GM12891 (cell line): ENCODE results near the gene SHISA4.

Experiments used
- DNase-seq: peaks from one replicate; pipeline ENCODE4 v3.0.0; 2011; ENCODE audit warnings: low spot score; ENCODE audit not compliant: insufficient read length
- FAIRE-seq: peaks from 2 replicates; lab custom pipeline; 2011; peaks lifted over from hg19 to GRCh38; lab: Jason Lieb, UNC
- PAX5 ChIP-seq: IDR thresholded peaks from 2 replicates; pipeline ENCODE4 v1.6.1; 2011; ENCODE audit warnings: low read length, moderate library complexity, mild to moderate bottlenecking; ENCODE audit not compliant: insufficient read depth, severe bottlenecking
- POLR2A ChIP-seq: IDR thresholded peaks from 2 replicates; pipeline ENCODE4 v1.6.1; 2011; ENCODE audit warnings: low read depth, low read length, control low read depth
- POLR2AphosphoS5 ChIP-seq: IDR thresholded peaks from 2 replicates; pipeline ENCODE4 v1.6.1; 2011; ENCODE audit warnings: low read depth, low read length, control low read depth
- POU2F2 ChIP-seq: IDR thresholded peaks from 2 replicates; pipeline ENCODE4 v1.6.1; 2011; ENCODE audit warnings: low read depth, mild to moderate bottlenecking, control low read depth, low read length, moderate library complexity
- SPI1 ChIP-seq: IDR thresholded peaks from 2 replicates; pipeline ENCODE4 v1.6.1; 2011; ENCODE audit warnings: low read depth, low read length, control low read depth
- TAF1 ChIP-seq: IDR thresholded peaks from 2 replicates; pipeline ENCODE4 v1.6.1; 2011; ENCODE audit warnings: low read depth, low read length, control low read depth

The SHISA4 gene

DNA sequence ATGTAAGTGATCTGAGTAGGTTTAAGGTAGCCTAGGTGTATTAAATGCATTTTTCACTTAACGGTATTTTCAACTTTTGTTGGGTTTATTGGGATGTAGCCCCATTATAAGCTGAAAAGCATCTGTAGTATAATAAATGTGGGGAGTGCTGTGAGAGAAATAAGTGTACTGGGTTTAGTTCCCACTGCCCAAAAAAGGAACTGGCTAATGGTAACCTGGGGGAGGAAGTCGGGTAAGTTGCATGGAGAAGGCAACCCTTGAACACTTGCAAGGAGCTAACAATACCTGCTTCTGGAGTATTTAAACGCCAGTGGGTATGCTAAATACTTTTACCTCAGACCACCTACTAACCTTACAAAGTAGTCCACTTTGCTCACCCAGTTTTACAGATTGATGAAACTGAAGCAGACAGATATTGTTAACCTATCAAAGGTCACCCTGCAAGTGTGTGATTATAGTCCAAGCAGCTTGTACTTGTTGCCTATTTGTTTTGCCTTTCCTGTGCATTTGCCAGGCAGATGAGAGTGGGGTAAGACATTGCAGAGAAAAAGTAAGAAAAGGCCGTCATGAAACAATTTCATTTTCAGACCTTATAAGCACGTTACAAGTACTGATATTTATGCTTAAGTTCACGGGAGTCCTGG, 7.6 kb upstream of the SHISA4 start:
- TF ChIP-seq POU2F2 = no peak
- peak; percentile 28; the same call in 1 of the 2 replicates for TF ChIP-seq SPI1
- FAIRE-seq (no peak), DNase-seq (no peak)

GRCh38 chr1:201881617-201882016, 7.1 kb upstream of the SHISA4 start:
- no peak for FAIRE-seq
- TF ChIP-seq PAX5 (no peak), POLR2AphosphoS5 (no peak), POLR2A (no peak), TAF1 (no peak)
- no peak for DNase-seq

- FAIRE-seq = peak; percentile 74
- no peak for TF ChIP-seq PAX5
- TF ChIP-seq SPI1 = 0 out of 2 replicates have a peak, but pooled peaks have one; percentile 2
- DNase-seq = no peak
These were observed 6.0 kb upstream of the SHISA4 start for GRCh38 chr1:201882665-201883132.

DNA sequence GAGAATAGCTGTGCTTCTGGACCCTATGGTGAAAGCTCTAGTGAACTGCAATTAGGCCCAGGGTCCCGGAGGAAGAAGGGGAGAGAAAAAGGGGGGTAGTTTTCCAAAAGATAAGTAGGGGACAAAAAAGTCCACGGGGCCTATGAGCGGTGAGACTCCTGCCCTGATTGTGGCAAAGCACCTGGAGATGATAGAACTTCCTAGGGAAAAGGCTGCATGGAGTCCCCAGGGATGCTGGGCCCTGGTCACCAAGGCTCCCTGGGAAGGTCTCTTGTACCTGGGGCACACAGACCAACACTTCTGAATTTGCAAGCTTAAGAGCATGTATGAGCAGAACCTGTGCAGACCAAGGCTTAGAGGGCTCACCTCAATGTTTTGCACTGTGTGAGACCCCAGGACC, 5.4 kb upstream of the SHISA4 start:
- DNase-seq (no peak), FAIRE-seq (no peak)
- TF ChIP-seq POLR2AphosphoS5 (no peak), TAF1 (no peak), SPI1 (no peak), PAX5 (no peak), POU2F2 (no peak), POLR2A (no peak)

DNA sequence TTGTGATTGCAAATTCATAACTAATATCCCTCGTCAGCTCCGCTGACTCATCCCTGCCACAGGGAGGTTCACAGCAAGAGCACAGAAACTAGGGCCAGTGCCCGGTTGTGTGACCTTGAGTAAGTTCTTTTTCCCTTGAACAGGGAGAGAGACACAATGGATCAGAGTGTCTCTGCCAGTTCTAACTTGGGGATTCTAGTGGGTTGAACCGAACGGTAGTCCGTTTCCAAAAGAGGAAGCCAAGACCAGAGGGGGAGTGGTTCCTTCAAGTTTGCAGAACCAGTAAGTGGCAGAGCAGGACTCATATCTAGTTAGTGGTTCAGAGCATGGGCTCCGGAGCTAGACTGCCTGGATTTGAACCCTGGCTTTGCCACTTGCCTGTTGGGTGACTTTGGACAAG, 4.9 kb upstream of the SHISA4 start:
- TF ChIP-seq SPI1 (peak; percentile 66), POLR2A (no peak)
- no peak for DNase-seq
- FAIRE-seq = peak; percentile 52

DNA sequence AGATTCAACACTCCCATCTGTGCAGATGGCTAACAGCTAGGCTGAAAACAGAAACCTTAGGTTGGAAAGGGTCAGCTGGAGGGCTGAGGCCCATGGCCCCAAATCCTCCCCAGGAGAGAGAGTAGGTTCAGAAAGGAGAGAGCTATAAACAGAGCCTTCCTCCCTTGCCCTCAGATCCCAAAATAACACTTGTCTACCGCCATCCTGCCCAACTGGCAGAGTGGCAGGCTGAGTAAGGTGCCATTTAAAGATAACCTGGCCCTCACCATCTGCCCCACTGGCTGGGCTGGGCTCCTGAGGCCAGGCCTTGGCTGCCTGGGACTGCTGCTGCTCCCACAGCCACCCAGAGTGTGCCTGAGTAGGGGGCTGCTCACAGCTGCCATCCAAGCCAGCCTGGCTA, 4.3 kb upstream of the SHISA4 start:
- no peak for TF ChIP-seq POLR2AphosphoS5
- TF ChIP-seq POU2F2 = no peak
- no peak for TF ChIP-seq POLR2A
- no peak for TF ChIP-seq SPI1
- no peak for TF ChIP-seq TAF1
- TF ChIP-seq PAX5 = no peak
- no peak for DNase-seq
- peak; percentile 23 for FAIRE-seq

- FAIRE-seq = no peak
- DNase-seq = no peak
- TF ChIP-seq POLR2AphosphoS5 = no peak
- TF ChIP-seq PAX5 = no peak
- no peak for TF ChIP-seq TAF1
- no peak for TF ChIP-seq POLR2A
- TF ChIP-seq POU2F2 = no peak
- no peak for TF ChIP-seq SPI1
These were observed 3.1 kb upstream of the SHISA4 start for GRCh38 chr1:201885531-201886075.

DNA sequence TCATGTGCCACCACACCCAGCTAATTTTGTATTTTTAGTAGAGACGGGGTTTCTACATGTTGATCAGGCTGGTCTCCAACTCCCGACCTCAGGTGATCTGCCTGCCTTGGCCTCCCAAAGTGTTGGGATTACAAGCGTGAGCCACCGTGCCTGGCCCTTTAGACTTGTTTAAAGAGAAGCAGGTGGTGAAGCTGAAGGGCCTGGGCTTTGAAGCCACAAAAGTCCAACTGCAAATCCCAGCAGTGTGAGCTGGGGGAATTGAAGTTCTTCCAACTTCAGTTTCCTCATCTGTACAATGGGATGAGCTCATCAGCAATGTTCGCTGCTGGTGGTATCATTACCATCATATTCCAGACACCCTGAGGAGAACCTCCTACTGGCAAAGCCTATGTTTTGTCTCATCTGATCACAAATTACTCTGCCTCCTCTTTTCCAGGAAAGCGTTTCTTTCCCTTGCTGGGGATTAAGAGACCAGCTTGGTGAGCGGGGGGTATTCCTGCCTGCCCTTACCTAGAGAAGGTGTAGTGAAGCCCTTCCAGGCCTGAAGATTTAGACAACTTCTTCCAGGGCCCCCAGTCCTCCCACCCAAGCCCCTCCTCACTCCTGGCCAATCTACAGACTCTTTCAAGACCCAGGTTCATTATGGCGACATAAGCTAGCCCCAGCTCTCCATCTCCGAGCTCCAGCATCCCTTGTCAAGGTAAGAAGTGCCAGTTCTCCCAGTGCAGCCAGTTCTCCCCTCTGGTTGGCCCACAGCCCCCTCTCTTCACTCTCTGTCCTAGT, 2.4 kb upstream of the SHISA4 start:
- TF ChIP-seq POLR2AphosphoS5 (no peak), POLR2A (no peak), PAX5 (no peak), POU2F2 (no peak), TAF1 (no peak), SPI1 (no peak)
- DNase-seq (no peak), FAIRE-seq (no peak)

DNA sequence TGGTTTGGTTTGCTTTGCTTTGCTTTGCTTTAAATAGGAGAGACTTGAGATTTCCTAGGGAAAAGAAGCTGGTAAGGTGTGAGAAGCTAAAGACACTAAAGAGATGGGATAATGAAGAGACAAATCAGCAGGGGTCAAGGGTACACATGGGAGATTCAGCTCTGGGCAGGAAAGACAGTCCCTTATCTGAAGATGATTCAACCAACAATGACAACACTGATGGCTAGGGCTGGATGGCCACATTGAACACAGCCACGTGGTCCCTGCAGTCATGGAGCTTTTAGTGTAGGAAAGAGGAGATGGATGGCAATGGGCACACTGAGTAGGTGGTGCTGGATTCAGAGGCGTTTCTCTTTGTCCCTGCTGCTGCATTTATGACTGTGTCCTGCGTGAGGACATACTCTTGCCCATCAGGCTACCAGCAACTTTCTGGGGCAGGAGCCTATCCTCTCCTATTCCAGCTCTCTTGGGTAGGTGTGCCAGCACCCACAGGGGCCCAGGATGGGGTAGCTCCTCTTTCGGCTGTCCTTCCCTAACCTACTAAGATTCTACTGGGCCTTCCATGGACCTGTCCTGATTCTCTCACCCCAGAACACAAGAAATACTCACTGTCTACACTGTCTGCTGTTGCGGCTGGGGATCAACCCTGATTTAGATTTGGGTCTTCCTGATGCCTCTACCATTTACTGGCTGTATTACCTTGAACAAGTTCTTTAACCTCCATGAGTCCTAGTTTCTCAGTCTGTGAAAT, 1.4 kb upstream of the SHISA4 start:
- no peak for FAIRE-seq
- no peak for DNase-seq
- TF ChIP-seq TAF1 = no peak
- TF ChIP-seq SPI1 = no peak
- no peak for TF ChIP-seq POLR2A
- TF ChIP-seq POU2F2 = no peak
- no peak for TF ChIP-seq PAX5
- TF ChIP-seq POLR2AphosphoS5 = no peak
